Endothelial cell of umbilical vein (primary cell): ENCODE results near the gene ADIPOR2. TPM values are rescaled to one million over a fixed set of nuclear protein-coding genes. Genes with fewer than 3 reads are reported as not detected.

Source experiments
- BruUV-seq: library from RNA; stranded (reverse); fragments of 400-500 nt; replicated peaks from 2 replicates; lab custom pipeline; 2021; lab: Mats Ljungman, UMichigan
- CTCF ChIA-PET: fragments of 300-600, 350-600 bp; sonication (Branson Sonifier 250); formaldehyde crosslinking; loops from one replicate; lab custom pipeline; 2021; ENCODE audit warnings: antibody characterized with exemption, inconsistent platforms; lab: Charles Lee
- POLR2A ChIA-PET: fragments of 300-600, 350-600 bp; sonication (Branson Sonifier 250); formaldehyde crosslinking; loops from one replicate; lab custom pipeline; 2021; ENCODE audit warnings: antibody characterized with exemption, inconsistent platforms; lab: Charles Lee
- DNase-seq: peaks from one replicate; pipeline ENCODE4 v3.0.0-alpha.2; 2011; ENCODE audit warnings: low read depth, low spot score
- FAIRE-seq: peaks from 2 replicates; lab custom pipeline; 2011; peaks lifted over from hg19 to GRCh38; lab: Jason Lieb, UNC
- H2AFZ ChIP-seq: 2 replicates; pipeline ENCODE4 v1.6.0; 2012; ENCODE audit warnings: low read depth, low read length, control low read depth, inconsistent platforms
- H3K27ac ChIP-seq: 2 replicates; pipeline ENCODE4 v1.5.1; 2011; ENCODE audit warnings: low read depth, mild to moderate bottlenecking, control low read depth, low read length, moderate library complexity; ENCODE audit not compliant: insufficient read depth
- H3K27me3 ChIP-seq, 2 experiments: 2 replicates each; pipeline versions ENCODE4 v1.6.0 to v1.6.1; 2011; ENCODE audit warnings: low read length in 2 of 2, mixed read lengths in 1 of 2; ENCODE audit not compliant: control insufficient read depth in 2 of 2, insufficient read depth in 2 of 2
- H3K36me3 ChIP-seq, 2 experiments: 2 replicates in 1 of 2; 3 replicates in 1 of 2; pipeline ENCODE4 v1.5.1; 2011; ENCODE audit warnings: low read length in 2 of 2, mild to moderate bottlenecking in 1 of 2, moderate library complexity in 1 of 2; ENCODE audit not compliant: control insufficient read depth in 2 of 2, insufficient read depth in 2 of 2; ENCODE audit errors: extremely low read depth in 1 of 2
- H3K4me1 ChIP-seq: 3 replicates; pipeline ENCODE4 v1.5.1; 2011; ENCODE audit warnings: mild to moderate bottlenecking, low read length; ENCODE audit not compliant: control insufficient read depth, insufficient read depth; ENCODE audit errors: extremely low read depth
- H3K4me2 ChIP-seq: 2 replicates; pipeline ENCODE4 v1.6.1; 2011; ENCODE audit warnings: low read length, control low read depth, mixed read lengths; ENCODE audit not compliant: insufficient read depth
- H3K4me3 ChIP-seq, 3 experiments: fragments of 200-600 bp in 1 of 3; sonication (generic), shearing (Covaris generic) in 1 of 3; replicated peaks in 1 of 3; 2 replicates each; pipeline ENCODE4 v1.5.1; 2011 to 2016; ENCODE audit warnings: control low read depth in 3 of 3, low read length in 3 of 3, mild to moderate bottlenecking in 2 of 3, inconsistent platforms in 1 of 3, low read depth in 1 of 3, moderate library complexity in 1 of 3; ENCODE audit not compliant: insufficient read depth in 1 of 3
- H3K79me2 ChIP-seq: 2 replicates; pipeline ENCODE4 v1.6.0; 2012; ENCODE audit warnings: low read length, inconsistent platforms; ENCODE audit not compliant: control insufficient read depth, insufficient read depth
- H3K9ac ChIP-seq: replicated peaks from 2 replicates; pipeline ENCODE3; 2011; ENCODE audit warnings: low read length, control low read depth; ENCODE audit not compliant: insufficient read depth; ENCODE audit errors: extremely low read depth
- H3K9me1 ChIP-seq: replicated peaks from 3 replicates; pipeline ENCODE4 v1.6.0; 2011; ENCODE audit warnings: mild to moderate bottlenecking, low read length; ENCODE audit not compliant: control insufficient read depth, insufficient read depth; ENCODE audit errors: extremely low read depth
- H3K9me3 ChIP-seq: replicated peaks from 2 replicates; pipeline ENCODE4 v1.5.1; 2012; ENCODE audit warnings: low read length, inconsistent platforms; ENCODE audit not compliant: control insufficient read depth, insufficient read depth
- H4K20me1 ChIP-seq: replicated peaks from 2 replicates; pipeline ENCODE3; 2011; ENCODE audit warnings: mild to moderate bottlenecking, low read length; ENCODE audit not compliant: control insufficient read depth, insufficient read depth; ENCODE audit errors: extremely low read depth
- CTCF ChIP-seq, 2 donors: IDR thresholded peaks; 1 replicate in 1 of 2; 2 replicates in 1 of 2; pipeline ENCODE4 v1.5.1; 2011; ENCODE audit warnings: low read length in 2 of 2, mild to moderate bottlenecking in 2 of 2, moderate library complexity in 2 of 2, control low read depth in 1 of 2, inconsistent platforms in 1 of 2, low read depth in 1 of 2; ENCODE audit not compliant: insufficient read depth in 1 of 2; ENCODE audit errors: extremely low read depth in 1 of 2
- EZH2 ChIP-seq: IDR thresholded peaks from 2 replicates; pipeline ENCODE4 v1.6.1; 2012; ENCODE audit warnings: borderline replicate concordance, low read depth, mild to moderate bottlenecking, moderate library complexity, low read length, inconsistent platforms; ENCODE audit not compliant: severe bottlenecking
- FOS ChIP-seq: IDR thresholded peaks from 2 replicates; pipeline ENCODE4 v1.6.1; 2011; ENCODE audit warnings: mild to moderate bottlenecking, low read length, moderate library complexity, borderline replicate concordance; ENCODE audit not compliant: insufficient read depth
- GATA2 ChIP-seq: IDR thresholded peaks from 2 replicates; pipeline ENCODE4 v1.7.0; 2011; ENCODE audit warnings: low read depth, mild to moderate bottlenecking, moderate library complexity, mixed read lengths, low read length; ENCODE audit not compliant: insufficient read length, insufficient read depth
- JUN ChIP-seq: IDR thresholded peaks from 2 replicates; pipeline ENCODE4 v1.6.1; 2011; ENCODE audit warnings: borderline replicate concordance, low read depth; ENCODE audit not compliant: insufficient read length, insufficient read depth
- MAX ChIP-seq: IDR thresholded peaks from 2 replicates; pipeline ENCODE4 v1.6.1; 2011; ENCODE audit not compliant: insufficient read depth, insufficient read length
- MYC ChIP-seq: IDR thresholded peaks from one replicate; pipeline ENCODE4 v1.6.1; 2011; ENCODE audit warnings: mild to moderate bottlenecking, low read depth, low read length
- POLR2A ChIP-seq: IDR thresholded peaks from 2 replicates; pipeline ENCODE4 v1.6.1; 2012; ENCODE audit warnings: low read depth, mild to moderate bottlenecking, control low read depth, low read length
- POLR2AphosphoS5 ChIP-seq: IDR thresholded peaks from 2 replicates; pipeline ENCODE4 v1.6.1; 2012; ENCODE audit warnings: low read depth, mild to moderate bottlenecking, control low read depth, low read length, moderate library complexity; ENCODE audit not compliant: insufficient read depth
- dilution Hi-C: fragments of 300-500 bp; cut with MboI; formaldehyde crosslinking; loops from one replicate; pipeline ENCODE4 v1.15.0; 2019; ENCODE audit warnings: low sequenced_read_pairs; ENCODE audit not compliant: extremely low pct_ligation_motif_present
- intact Hi-C: fragments of 100-400 bp; cut with micrococcal nuclease; formaldehyde crosslinking; loops from one replicate; pipeline ENCODE4 v1.10.0; 2022
- polyA plus RNA-seq, 4 experiments: library from polyadenylated mRNA; depleted of rRNA in 3 of 4; stranded (reverse) in 3 of 4; unstranded in 1 of 4; fragments of >200 nt; gene quantifications; 2 replicates each; pipeline versions ENCODE4 v1.2.1 to v1.2.3, GENCODE V29; 2011 to 2012; ENCODE audit warnings: missing spikeins in 1 of 4
- total RNA-seq: library from RNA; stranded (reverse); gene quantifications from 2 replicates; pipeline ENCODE4 v1.2.3, GENCODE V29; 2021

The ADIPOR2 gene
- total and polyA plus RNA-seq, 2 donors (not counting 3 experiments of a cell fraction or from before 2014, with no cell fraction given), result 22.5 to 57.3 TPM

- Histone ChIP-seq H3K9me1 (no peaks in the 10 kb centered on the region), H3K4me2 (no peak overlapping the region), H2AFZ (no peak overlapping the region), H3K27ac (no peak overlapping the region), H3K36me3 (no peaks in the 10 kb centered on the region), H3K4me1 (no peaks in the 10 kb centered on the region), H3K4me3 (no peak overlapping the region), H3K79me2 (no peaks in the 10 kb centered on the region), H4K20me1 (no peaks in the 10 kb centered on the region), H3K9ac (no peak overlapping the region), H3K9me3 (no peaks in the 10 kb centered on the region), H3K27me3 (peaks cover 24 to 27% of the 10 kb centered on the region in 2 experiments)
- intact Hi-C loops, result loop anchor here (5.0 kb wide), 1 partner anchor 382 kb away; no protein-coding TSS in a partner anchor
- dilution Hi-C loops, result no loop called here
- ChIA-PET POLR2A (no interaction called here), CTCF (interaction anchor here (1.2 to 11.4 kb wide), 5 partner anchors 16 to 289 kb away, joined by 3 to 840 read pairs (median 6); no protein-coding TSS in a partner anchor)
- BruUV-seq, result no TSS peak
- FAIRE-seq (no peak), DNase-seq (no peak)
- TF ChIP-seq EZH2, result no peak
- TF ChIP-seq MAX, result no peak
- no peak for TF ChIP-seq MYC
- TF ChIP-seq FOS, result no peak
- no peak for TF ChIP-seq POLR2AphosphoS5
- no peak for TF ChIP-seq CTCF (IDR thresholded peaks at IDR 0.05; ENCODE audit: extremely low read depth in 1 of 2, insufficient read depth in 1 of 2, low read depth in 1 of 2, low read length in 2 of 2)
- TF ChIP-seq GATA2, result no peak
- no peak for TF ChIP-seq JUN
- TF ChIP-seq POLR2A, result no peak
Measured at GRCh38 chr12:1650260-1650977, 40.5 kb upstream of the ADIPOR2 start.
